ENCODE data around the gene KRT23.

Gene KRT23

GRCh38 chr17:40909755-40910154 is 27.7 kb downstream of the KRT23 start:
- DNase-seq (ENCODE audit: extremely low spot score): no peak
- no peak for TF ChIP-seq CTCF (IDR thresholded peaks at IDR 0.05; ENCODE audit: control extremely low read depth, extremely low read depth, low read depth, missing control alignments)
- ChIA-PET CTCF (interaction anchor here (1.2 to 5.3 kb wide), 8 partner anchors 10 to 757 kb away, joined by 3 to 37 read pairs (median 9); no protein-coding TSS in a partner anchor), POLR2A (no interaction called here)

- peak; percentile 67 for DNase-seq (ENCODE audit: extremely low spot score)
- CTCF ChIA-PET: interaction anchor here (1.2 to 5.3 kb wide), 9 partner anchors 10 to 758 kb away, joined by 3 to 37 read pairs (median 9); no protein-coding TSS in a partner anchor
- TF ChIP-seq CTCF (IDR thresholded peaks at IDR 0.05; ENCODE audit: control extremely low read depth, extremely low read depth, low read depth, missing control alignments): peak; percentile 62
- POLR2A ChIA-PET: no interaction called here
These were observed 28.1 kb downstream of the KRT23 start for GRCh38 chr17:40909351-40909750.

GRCh38 chr17:40906613-40907012 is 30.8 kb downstream of the KRT23 start:
- ChIA-PET POLR2A (no interaction called here), CTCF (interaction anchor here (1.0 to 5.3 kb wide), 5 partner anchors 9 to 759 kb away, joined by 3 to 37 read pairs (median 8); no protein-coding TSS in a partner anchor)
- no peak for DNase-seq (ENCODE audit: extremely low spot score)
- TF ChIP-seq CTCF (IDR thresholded peaks at IDR 0.05; ENCODE audit: control extremely low read depth, extremely low read depth, low read depth, missing control alignments): no peak

GRCh38 chr17:40905370-40905769 is 32.1 kb downstream of the KRT23 start:
- TF ChIP-seq CTCF (IDR thresholded peaks at IDR 0.05; ENCODE audit: control extremely low read depth, extremely low read depth, low read depth, missing control alignments): no peak
- ChIA-PET CTCF (interaction anchor here (1.2 to 2.2 kb wide), 2 partner anchors 743 to 757 kb away, joined by 5 to 8 read pairs; no protein-coding TSS in a partner anchor), POLR2A (no interaction called here)
- DNase-seq (ENCODE audit: extremely low spot score): no peak

- TF ChIP-seq CTCF (IDR thresholded peaks at IDR 0.05; ENCODE audit: control extremely low read depth, extremely low read depth, low read depth, missing control alignments): no peak
- DNase-seq (ENCODE audit: extremely low spot score): peak; percentile 65
- ChIA-PET CTCF (interaction anchor here (1.3 to 2.2 kb wide), 2 partner anchors 745 to 760 kb away, joined by 5 to 6 read pairs; no protein-coding TSS in a partner anchor), POLR2A (no interaction called here)
These were observed 34.2 kb downstream of the KRT23 start for GRCh38 chr17:40903129-40903847.

DNA sequence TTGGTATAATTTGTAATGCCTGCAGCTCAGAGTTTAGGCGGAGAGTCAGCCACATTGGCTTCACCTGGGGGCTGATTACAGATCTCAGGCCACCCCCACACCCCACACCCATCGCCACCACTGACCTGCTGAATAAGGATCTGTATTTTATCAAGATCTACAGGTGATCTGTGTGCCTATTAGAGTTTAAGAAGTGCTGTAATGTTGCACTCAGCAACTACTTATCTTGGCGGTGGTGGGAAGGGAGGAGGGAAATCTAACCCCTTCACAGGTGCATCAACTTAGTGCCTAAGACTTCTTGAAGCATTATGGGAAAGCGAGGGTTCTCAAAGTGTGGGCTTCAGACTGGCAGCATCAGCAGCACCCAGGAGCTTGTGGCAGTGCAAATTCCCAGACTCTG is 34.9 kb downstream of the KRT23 start:
- POLR2A ChIA-PET: no interaction called here
- no peak for TF ChIP-seq CTCF (IDR thresholded peaks at IDR 0.05; ENCODE audit: control extremely low read depth, extremely low read depth, low read depth, missing control alignments)
- DNase-seq (ENCODE audit: extremely low spot score): no peak
- CTCF ChIA-PET: interaction anchor here (0.8 to 2.2 kb wide), 4 partner anchors 8 to 746 kb away, joined by 3 to 9 read pairs (median 5); no protein-coding TSS in a partner anchor
